Muscle layer of colon (tissue), 2 donors: ENCODE data around the gene RPS2.
A peak's percentile ranks its signal among the peaks of the same experiment; 100 is the strongest.

Experiments
- H3K27ac ChIP-seq: one replicate; pipeline ENCODE4 v1.7.0; 2013; ENCODE audit warnings: low read depth, mild to moderate bottlenecking, low read length, moderate library complexity
- H3K27me3 ChIP-seq, 2 donors: one replicate each; pipeline ENCODE4 v1.7.0; 2013; ENCODE audit warnings: low read length in 2 of 2, mild to moderate bottlenecking in 2 of 2; ENCODE audit not compliant: insufficient read depth in 2 of 2, control insufficient read depth in 1 of 2
- H3K36me3 ChIP-seq: one replicate; pipeline ENCODE4 v1.7.0; 2013; ENCODE audit warnings: mild to moderate bottlenecking, low read length; ENCODE audit not compliant: insufficient read depth
- H3K4me1 ChIP-seq: one replicate; pipeline ENCODE4 v1.7.0; 2013; ENCODE audit warnings: mild to moderate bottlenecking, low read length; ENCODE audit not compliant: insufficient read depth
- H3K4me3 ChIP-seq, 2 donors: one replicate each; pipeline ENCODE4 v1.7.0; 2013; ENCODE audit warnings: low read length in 2 of 2, low read depth in 1 of 2, mild to moderate bottlenecking in 1 of 2, moderate library complexity in 1 of 2
- H3K9ac ChIP-seq: one replicate; pipeline ENCODE4 v1.7.0; 2013; ENCODE audit warnings: low read length
- H3K9me3 ChIP-seq: one replicate; pipeline ENCODE4 v1.7.0; 2013; ENCODE audit warnings: mild to moderate bottlenecking, low read length
- donor health status: abdominal sarcoma.
- donor health status: Adenocarcinoma of cecum.

The RPS2 gene

DNA sequence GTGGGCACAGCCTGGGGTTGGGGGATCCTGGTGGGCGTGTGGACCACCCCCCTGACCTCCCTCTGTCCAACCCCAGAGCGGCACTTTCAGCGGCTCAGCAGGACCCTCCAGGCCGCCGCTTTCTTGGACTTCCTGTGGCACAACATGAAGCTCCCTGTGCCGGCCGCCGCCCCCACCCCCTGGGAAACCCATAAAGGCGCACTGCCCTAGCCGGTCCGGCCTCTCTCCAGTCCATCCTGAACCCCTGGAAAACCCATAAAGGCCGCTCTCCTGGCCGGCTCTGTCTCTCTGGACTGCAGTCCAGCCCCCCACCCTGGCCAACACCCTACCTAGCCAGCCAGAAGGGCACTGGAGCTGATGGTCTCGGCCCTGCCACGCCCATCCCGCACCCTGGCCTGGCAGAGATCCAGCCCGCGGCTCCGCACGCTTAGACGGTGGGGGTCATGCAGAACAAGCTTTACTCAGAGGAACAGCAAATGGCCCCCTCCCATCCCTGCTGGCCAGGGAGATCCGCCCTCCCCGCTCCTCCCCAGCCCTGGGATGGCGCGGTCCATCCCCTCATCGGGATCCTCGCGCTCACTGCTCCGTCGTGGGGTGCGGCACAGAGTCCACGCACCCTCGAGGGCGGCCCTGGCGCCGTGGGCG is 14.0 kb upstream of the RPS2 start:
- H3K27me3 ChIP-seq: peaks cover 22 to 67% of the 10 kb centered on the region in 2 donors
- H3K9me3 ChIP-seq: no peaks in the 10 kb centered on the region
- H3K9ac ChIP-seq: no peak overlapping the region
- H3K36me3 ChIP-seq: peaks cover 34% of the 10 kb centered on the region
- H3K4me1 ChIP-seq: peaks cover 5% of the 10 kb centered on the region
- no peak overlapping the region for H3K4me3 ChIP-seq
- H3K27ac ChIP-seq: no peak overlapping the region

DNA sequence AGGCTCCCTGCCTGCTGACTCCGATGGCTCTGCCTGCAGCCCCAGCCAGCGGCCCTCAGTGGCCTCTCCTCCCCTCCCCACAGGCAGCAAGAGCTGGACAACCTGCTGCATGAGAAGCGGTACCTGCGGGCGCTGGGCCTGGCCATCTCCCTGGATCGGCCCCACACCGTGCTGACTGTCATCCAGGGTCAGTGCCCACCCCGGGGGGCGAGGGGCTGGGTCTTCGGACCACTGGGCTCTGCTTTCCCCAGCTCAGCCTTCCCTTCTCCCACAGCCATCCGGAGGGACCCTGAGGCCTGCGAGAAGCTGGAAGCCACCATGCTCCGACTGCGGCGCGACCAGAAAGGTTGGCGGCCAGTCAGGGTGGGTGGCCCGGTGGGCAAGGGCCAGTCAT is 13.2 kb upstream of the RPS2 start:
- peaks cover 34% of the 10 kb centered on the region for H3K36me3 ChIP-seq
- H3K9ac ChIP-seq: no peak overlapping the region
- H3K27me3 ChIP-seq: peaks cover 22 to 64% of the 10 kb centered on the region in 2 donors
- peaks cover 8% of the 10 kb centered on the region for H3K4me1 ChIP-seq
- H3K27ac ChIP-seq: no peak overlapping the region
- H3K4me3 ChIP-seq: no peak overlapping the region
- no peaks in the 10 kb centered on the region for H3K9me3 ChIP-seq

DNA sequence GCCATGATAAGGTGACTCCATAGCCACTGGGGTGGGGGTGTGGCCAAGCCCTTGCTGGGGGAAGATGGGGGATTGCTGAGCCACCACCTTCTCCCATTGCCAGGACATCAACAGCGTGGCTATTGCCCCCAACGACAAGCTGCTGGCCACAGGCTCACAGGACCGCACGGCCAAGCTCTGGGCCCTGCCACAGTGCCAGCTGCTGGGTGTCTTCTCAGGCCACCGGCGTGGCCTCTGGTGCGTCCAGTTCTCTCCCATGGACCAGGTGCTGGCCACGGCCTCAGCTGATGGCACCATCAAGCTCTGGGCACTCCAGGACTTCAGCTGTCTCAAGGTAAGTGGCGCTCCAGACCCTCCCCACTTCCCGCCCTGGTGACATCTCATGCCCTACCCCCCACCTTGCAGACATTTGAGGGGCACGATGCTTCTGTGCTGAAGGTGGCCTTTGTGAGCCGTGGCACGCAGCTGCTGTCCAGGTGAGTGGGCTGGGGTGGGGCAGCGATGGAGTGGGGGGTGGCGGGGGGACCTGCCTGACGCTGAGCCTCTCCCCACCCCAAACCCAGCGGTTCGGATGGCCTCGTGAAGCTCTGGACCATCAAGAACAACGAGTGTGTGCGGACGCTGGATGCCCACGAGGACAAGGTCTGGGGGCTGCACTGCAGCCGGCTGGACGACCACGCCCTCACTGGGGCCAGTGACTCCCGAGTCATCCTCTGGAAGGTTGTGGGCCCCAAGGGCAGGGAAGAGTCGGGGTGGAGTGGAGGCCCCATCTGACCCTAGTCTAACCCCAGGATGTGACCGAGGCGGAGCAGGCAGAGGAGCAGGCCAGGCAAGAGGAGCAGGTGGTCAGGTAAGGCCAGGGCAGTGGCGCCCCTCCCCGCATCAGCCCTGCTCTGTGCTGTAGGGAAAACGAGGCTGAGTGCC is 12.6 kb upstream of the RPS2 start:
- Histone ChIP-seq H3K9ac (no peak overlapping the region), H3K27ac (no peak overlapping the region), H3K9me3 (no peaks in the 10 kb centered on the region), H3K36me3 (peaks cover 34% of the 10 kb centered on the region), H3K4me3 (no peak overlapping the region), H3K4me1 (peaks cover 14% of the 10 kb centered on the region), H3K27me3 (peaks cover 20 to 57% of the 10 kb centered on the region in 2 donors)

DNA sequence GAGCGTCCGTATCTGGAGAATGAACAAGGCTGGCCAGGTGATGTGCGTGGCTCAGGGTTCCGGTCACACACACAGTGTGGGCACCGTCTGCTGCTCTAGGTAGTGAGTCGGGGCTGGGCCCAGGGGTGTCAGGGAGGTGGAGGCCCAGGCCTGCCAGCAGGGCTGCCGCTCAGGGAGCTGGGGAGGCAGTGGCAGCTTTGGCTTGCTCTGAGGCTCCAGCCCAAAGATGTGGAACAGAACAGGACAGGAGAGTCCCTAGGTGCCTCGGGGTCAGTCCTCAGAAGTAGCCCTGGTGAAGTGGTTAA is 11.5 kb upstream of the RPS2 start:
- Histone ChIP-seq H3K27me3 (peaks cover 10 to 47% of the 10 kb centered on the region in 2 donors), H3K4me3 (no peak overlapping the region), H3K9ac (no peak overlapping the region), H3K9me3 (no peaks in the 10 kb centered on the region), H3K36me3 (peaks cover 34% of the 10 kb centered on the region), H3K27ac (no peak overlapping the region), H3K4me1 (peaks cover 15% of the 10 kb centered on the region)

DNA sequence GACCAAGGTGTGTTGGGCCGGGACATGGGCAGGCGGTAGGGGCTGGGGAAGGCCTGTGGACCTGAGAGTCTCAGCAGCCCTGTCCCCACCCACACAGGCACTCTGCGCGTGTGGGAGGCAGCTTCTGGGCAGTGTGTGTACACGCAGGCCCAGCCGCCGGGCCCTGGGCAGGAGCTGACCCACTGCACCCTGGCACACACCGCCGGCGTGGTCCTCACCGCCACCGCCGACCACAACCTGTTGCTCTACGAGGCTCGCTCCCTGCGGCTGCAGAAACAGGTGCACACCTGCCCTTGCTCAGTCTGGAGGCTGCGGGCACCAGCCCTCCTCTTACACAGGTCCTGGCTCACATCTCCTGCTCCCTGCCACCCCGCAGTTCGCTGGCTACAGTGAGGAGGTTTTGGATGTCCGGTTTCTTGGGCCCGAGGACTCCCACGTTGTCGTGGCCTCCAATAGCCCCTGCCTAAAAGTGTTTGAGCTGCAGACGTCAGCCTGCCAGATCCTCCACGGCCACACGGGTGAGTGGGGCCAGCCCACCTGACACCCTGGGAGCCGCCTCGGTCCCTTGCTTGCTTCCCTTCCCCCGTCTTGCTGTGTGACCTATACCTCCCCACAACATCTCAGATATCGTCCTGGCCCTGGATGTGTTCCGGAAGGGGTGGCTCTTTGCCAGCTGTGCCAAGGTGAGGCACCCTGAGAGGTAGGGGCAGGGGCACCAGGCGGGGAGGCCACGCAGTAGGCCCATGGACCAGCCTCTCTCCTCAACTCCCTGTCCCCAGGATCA is 11.0 kb upstream of the RPS2 start:
- peaks cover 20% of the 10 kb centered on the region for H3K4me1 ChIP-seq

DNA sequence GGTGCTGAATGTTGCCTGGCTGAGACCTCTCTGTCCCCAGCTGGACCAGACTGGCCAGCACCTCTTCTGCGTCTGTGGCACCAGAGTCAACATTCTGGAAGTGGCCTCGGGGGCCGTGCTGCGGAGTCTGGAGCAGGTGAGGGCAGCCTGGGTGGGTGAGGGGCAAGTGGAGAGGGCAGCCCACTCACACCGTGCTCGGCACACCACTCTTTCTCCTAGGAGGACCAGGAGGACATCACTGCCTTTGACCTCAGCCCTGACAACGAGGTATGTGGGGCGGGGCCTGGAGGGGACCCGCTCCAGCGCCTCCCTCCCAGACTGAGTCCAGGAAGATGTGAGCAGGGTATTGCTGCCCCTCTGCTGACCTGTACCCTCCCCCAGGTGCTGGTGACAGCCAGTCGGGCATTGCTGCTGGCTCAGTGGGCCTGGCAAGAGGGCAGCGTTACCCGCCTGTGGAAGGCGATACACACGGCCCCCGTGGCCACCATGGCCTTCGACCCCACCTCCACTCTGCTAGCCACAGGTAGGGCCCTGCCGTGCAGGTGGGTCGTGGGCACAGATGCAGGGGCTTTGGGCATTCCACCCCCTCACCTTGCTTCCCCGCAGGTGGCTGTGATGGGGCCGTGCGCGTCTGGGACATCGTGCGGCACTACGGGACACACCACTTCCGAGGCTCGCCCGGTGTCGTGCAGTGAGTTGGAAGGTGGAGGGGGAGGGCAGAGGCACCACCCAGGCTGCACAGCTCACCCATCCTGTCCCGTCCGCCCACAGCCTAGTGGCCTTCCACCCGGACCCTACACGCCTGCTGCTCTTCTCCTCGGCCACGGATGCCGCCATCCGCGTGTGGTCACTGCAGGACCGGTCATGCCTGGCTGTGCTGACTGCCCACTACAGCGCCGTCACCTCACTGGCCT is 9.8 kb upstream of the RPS2 start:
- H3K4me3 ChIP-seq: no peak overlapping the region
- H3K27ac ChIP-seq: no peak overlapping the region
- no peak overlapping the region for H3K9ac ChIP-seq
- no peaks in the 10 kb centered on the region for H3K9me3 ChIP-seq
- H3K36me3 ChIP-seq: peaks cover 34% of the 10 kb centered on the region
- H3K27me3 ChIP-seq: peaks cover 4 to 29% of the 10 kb centered on the region in 2 donors
- H3K4me1 ChIP-seq: peaks cover 20% of the 10 kb centered on the region

More for the DNA sequence above, 11.0 kb upstream of the RPS2 start:
- Histone ChIP-seq H3K27ac (no peak overlapping the region), H3K4me3 (no peak overlapping the region), H3K9ac (no peak overlapping the region), H3K36me3 (peaks cover 34% of the 10 kb centered on the region), H3K9me3 (no peaks in the 10 kb centered on the region), H3K27me3 (peaks cover 5 to 41% of the 10 kb centered on the region in 2 donors)

DNA sequence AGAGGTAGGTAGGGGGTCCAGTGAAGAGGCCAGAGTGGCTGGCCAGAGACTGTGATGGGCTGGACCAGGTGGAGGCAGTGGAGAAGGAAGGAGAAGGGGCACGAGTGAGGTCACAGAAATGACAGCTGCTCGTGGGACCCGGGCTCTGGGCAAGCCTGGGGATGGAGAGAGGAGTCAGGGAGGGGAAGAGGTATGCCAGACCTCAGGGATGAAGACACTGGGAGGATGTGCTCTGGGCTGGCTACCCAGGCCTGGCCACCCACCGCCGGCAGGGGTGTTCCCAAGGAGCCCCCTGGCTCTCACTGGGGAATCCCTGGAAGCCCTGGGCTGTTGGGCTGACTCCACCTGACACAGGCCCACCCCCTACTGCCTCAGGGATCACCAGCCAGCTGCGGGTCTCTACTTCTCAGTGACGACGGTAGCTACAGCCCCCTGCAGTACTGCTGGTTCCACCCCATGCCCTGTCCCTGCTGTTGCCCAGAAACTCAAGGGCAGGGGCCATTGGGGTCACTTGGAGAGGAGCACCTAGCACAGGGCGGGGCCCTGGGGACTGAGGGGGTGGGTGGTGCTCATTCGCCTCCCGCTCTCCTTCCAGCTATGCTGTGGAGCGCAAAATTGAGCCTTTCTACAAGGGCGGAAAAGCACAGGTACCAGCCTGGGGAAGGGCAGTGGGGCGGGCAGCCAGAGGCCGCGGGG is 9.0 kb upstream of the RPS2 start:
- H3K27ac ChIP-seq: no peak overlapping the region
- H3K27me3 ChIP-seq: peaks cover 4 to 21% of the 10 kb centered on the region in 2 donors
- peaks cover 34% of the 10 kb centered on the region for H3K36me3 ChIP-seq
- peaks cover 20% of the 10 kb centered on the region for H3K4me1 ChIP-seq
- no peak overlapping the region for H3K4me3 ChIP-seq
- no peaks in the 10 kb centered on the region for H3K9me3 ChIP-seq
- no peak overlapping the region for H3K9ac ChIP-seq

DNA sequence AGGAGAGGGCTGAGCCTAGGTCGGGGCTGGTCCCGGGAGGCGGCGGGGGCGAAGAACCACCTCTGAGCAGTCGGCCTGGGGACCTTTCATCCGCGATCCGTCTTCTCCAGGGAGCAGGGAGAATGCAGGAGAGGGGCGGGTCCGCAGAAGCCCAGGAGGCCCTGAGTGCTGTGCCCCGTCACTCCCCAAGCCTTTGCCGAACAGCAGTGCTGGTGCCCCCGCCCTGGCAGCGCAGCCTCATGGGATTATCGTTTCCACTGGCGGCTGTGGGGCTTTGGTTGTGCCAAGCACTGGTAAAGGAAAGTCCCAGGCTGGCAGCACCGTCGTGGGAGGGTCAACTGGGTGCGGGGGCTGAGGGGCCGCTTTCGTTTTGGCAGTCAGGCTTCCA is 7.9 kb upstream of the RPS2 start:
- peak overlapping the region; percentile 80 for H3K9ac ChIP-seq
- peak overlapping the region; percentile 89 to 97 for H3K4me3 ChIP-seq
- H3K4me1 ChIP-seq: peaks cover 20% of the 10 kb centered on the region
- no peaks in the 10 kb centered on the region for H3K9me3 ChIP-seq
- peaks cover 30% of the 10 kb centered on the region for H3K36me3 ChIP-seq
- H3K27ac ChIP-seq: peak overlapping the region; percentile 98
- H3K27me3 ChIP-seq: peaks cover 4 to 11% of the 10 kb centered on the region in 2 donors

DNA sequence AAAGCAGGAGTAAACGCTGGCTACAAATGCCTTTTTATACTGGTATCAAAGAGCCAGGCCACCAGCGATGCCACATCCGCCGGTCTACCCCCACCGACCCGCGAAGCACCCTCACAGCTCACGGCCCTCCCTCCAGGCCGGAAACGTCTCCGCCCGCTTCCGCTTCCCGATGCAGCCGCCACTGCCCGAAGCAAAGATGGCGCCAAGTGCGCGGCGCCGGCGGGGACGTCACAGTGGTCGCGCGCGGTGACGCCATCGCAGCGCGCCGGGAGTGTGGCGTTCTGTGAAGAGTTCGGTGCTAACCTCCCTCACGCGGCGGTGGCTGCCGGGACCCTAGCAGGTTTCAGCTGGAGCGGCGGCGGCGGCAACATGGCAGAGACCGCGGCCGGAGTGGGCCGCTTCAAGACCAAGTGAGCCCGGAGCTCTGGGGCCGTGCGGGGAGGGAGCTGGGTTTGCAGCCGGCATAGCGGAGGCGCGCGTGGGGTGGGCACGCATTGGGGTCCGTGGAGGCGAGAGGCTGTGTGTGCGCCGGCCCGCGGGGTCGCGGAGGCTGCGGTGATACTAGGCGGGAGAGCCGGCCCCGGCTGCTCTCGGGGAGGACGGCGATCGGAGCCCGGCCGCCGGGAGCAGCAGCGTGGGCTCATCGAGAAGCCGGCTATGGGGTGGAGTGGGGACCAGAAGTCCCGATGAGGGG is 7.3 kb upstream of the RPS2 start, which contains the start of gene TBL3:
TSS of gene TBL3 (plus strand) at position 258 of the 694 bp plus-strand sequence. CDS start at position 370, 112 bp downstream.
- peak within 1 kb of the TSS; percentile 89 to 97 for H3K4me3 ChIP-seq
- H3K27me3 ChIP-seq: peaks cover 4 to 6% of the 10 kb centered on the region in 2 donors
- H3K27ac ChIP-seq: peak within 1 kb of the TSS; percentile 98
- H3K9ac ChIP-seq: peak within 1 kb of the TSS; percentile 80
- H3K4me1 ChIP-seq: peaks cover 20% of the 10 kb centered on the region
- H3K36me3 ChIP-seq: peaks cover 27% of the 10 kb centered on the region
- no peaks in the 10 kb centered on the region for H3K9me3 ChIP-seq
